CMK (cell line): ENCODE data around the gene DNAJB11.
"Not testable (repeated sequence)": the region's sequence is repeated elsewhere in the genome, so short reads cannot be mapped to it uniquely, and the experiment has no call there.

ENCODE experiments used
- DNase-seq: peaks from one replicate; pipeline ENCODE4 v3.0.0-alpha.2; 2010; ENCODE audit warnings: low read depth

DNAJB11 gene

DNA sequence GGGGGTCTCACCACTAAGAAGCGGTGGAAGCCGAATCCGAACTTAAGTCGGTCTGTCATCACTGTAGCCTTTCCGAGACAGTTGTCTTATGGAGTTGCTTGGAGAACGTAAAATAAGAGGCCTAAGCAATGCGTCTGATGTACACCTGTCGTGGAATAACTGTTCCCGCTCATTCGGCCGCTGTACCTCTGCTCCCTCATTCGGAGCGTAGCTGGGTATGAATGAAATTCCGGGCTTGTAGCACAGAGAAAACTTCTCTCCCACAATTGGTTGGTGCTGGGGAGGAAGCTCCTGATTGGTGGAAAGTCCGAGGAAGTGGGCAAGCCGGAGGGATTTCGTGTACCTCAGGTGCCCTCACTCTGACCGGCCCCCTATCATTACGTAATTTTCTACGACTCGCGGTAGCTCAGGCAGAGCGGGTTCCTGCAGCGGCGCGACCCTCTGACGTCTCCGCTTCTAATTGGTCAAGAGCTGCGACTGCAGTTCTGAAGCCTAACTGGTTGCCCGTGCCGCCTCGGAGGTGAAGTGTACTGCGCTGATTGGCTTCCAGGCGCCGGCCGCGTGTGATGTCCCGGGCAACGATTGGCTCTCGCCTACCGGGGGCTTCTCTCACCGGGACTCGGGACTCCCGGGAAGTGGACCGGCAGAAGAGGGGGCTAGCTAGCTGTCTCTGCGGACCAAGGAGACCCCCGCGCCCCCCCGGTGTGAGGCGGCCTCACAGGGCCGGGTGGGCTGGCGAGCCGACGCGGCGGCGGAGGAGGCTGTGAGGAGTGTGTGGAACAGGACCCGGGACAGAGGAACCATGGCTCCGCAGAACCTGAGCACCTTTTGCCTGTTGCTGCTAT, at the start of gene DNAJB11:
Gene DNAJB11, plus strand, starts transcription at position 625 of the 845 bp plus-strand sequence. Its CDS starts 178 bp downstream, at position 803.
- DNase-seq = peak; percentile 88

GRCh38 chr3:186520957-186521842, 49.3 kb upstream of the DNAJB11 start:
- DNase-seq = no peak

DNA sequence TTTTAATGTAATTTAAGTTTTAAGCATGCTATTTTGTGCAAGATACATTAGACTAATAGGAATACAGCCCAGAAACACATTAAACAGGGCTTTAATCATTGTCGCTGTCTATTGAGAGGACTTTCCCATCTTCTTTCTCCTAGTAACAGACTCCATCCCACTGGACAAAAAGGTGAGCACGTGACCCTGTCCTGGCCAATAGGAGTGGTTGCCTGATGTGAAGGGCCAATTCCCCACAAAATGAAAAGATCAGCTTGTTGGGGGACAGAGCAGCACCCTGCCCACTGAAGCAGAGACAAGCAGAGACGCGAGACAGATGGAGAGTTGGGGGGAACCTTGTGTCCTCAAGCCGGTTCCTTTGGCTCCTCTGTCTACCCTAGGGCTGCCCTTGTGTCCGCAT, 47.5 kb upstream of the DNAJB11 start:
- no peak for DNase-seq

GRCh38 chr3:186523434-186523833, 47.1 kb upstream of the DNAJB11 start:
- no peak for DNase-seq

DNA sequence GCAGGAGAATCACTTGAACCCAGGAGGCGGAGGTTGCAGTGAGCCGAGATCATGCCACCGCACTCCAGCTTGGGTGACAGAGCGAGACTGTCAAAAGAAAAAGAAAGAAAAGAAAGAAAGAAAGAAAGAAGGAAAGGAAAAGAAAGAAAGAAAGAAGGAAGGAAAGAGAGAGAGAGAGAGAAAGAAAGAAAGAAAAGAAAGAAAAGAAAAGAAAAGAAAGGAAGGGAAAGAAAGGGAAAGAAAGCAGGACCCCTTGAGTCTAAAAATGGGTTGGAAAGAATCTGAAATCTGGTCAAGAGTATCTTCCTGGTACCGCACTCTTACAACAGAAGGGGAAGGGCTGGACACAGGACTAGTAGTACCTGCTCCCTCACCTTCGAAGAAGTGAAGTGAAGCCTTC, 45.9 kb upstream of the DNAJB11 start:
- no peak for DNase-seq

GRCh38 chr3:186525369-186526255, 44.9 kb upstream of the DNAJB11 start:
- DNase-seq = no peak

DNA sequence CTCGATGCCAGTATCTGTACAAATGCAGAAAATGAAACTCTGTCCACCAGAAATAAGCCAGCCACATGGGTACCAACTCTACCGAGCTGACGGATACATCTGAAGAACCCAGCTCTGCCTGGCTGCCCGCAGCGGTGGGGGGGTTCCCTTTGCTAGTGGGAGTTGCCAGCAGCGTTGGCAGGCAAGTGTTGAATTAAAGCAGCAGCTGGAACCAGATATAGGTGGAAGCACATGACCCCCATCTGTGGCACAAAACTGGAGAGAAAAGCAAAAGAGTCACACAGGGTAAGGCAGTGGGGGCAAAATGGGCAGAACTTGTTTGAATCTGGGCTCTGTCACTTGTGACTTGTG, 44.3 kb upstream of the DNAJB11 start:
- DNase-seq = no peak

DNA sequence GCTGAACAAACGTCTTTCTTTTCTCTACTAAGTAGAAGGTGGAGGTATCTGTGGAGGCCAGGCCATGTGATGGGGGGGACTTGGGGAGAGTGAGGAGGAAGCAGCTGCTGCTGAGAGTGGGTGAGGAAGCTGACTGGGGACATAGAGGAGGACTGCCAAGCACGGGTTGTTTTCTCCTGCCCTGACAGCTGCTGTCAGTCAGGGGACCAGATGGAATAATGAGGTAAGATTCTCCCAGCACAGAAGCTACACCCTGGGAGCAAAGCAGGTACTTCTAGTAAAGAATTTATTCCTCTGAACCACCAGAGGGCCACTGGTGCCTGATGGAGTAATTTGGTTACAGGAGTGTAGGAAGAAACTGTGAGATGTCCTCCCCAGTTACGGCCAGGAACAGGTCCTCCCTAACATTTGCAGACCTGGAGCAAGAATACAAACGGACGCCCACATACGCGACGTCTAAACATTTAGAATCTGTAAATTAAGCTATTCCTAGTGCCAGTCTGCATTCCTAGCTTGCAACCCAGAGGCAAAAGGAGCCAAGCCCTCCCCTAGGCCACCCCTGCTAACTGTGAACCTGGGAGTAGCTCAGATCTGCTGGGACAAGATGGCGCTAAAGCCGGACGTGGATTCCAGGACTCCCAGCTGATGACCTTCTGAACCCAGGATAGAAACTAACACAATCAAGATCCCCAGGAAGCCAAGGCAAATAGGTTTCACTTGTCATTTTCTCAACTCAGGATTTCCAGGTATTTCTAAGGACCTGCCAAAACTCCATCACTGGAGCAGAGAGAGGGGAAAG, 41.1 kb upstream of the DNAJB11 start:
- DNase-seq = no peak

DNA sequence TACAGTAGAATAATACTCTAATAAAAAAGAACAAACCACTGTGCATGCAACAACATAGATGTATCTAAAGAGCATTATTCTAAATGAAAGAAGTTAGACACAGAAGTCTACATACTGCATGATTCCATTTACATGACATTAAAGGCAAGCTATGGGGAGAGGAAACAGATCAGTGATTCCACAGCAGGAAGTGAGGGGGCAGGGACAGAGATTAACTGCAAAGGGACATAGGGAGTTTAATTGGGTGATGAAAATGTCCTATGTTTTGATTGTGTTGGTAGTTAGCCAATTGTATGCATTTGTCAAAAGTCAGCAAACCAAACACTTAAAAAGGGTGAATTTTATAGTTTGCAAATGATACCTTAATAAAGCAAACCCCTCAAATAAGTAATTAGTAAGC, 40.1 kb upstream of the DNAJB11 start:
- no peak for DNase-seq

- not testable (repeated sequence) for DNase-seq
These were observed 38.8 kb upstream of the DNAJB11 start for GRCh38 chr3:186531694-186532093.

GRCh38 chr3:186532598-186533072, 37.9 kb upstream of the DNAJB11 start:
- DNase-seq = no peak

DNA sequence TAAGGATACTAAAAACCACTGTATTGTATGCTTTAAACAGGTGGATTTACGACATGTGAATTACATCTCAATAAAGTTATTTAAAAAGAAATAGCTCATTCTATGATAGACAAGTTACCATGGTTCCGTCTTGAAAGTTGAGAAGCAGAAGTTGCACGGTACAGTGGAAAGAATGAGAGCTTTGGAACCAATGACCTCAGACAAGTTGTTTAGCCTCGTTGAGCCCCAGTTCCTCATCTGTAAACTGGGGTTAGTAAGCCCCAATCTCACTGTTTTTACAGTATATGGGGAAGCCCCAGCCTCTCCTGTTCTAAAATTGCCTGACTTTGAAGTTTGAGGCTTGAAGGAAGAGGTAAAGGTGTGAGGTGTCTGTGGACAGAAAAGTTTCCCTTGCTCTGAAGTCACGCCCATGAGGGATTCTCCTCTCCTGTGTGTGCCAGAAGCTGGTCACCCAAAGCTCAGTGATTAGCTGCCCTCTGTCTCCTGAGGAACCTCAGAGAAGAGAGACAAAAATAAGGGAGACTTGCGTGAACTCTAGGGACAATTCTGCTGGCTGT, 36.3 kb upstream of the DNAJB11 start:
- DNase-seq = no peak

DNA sequence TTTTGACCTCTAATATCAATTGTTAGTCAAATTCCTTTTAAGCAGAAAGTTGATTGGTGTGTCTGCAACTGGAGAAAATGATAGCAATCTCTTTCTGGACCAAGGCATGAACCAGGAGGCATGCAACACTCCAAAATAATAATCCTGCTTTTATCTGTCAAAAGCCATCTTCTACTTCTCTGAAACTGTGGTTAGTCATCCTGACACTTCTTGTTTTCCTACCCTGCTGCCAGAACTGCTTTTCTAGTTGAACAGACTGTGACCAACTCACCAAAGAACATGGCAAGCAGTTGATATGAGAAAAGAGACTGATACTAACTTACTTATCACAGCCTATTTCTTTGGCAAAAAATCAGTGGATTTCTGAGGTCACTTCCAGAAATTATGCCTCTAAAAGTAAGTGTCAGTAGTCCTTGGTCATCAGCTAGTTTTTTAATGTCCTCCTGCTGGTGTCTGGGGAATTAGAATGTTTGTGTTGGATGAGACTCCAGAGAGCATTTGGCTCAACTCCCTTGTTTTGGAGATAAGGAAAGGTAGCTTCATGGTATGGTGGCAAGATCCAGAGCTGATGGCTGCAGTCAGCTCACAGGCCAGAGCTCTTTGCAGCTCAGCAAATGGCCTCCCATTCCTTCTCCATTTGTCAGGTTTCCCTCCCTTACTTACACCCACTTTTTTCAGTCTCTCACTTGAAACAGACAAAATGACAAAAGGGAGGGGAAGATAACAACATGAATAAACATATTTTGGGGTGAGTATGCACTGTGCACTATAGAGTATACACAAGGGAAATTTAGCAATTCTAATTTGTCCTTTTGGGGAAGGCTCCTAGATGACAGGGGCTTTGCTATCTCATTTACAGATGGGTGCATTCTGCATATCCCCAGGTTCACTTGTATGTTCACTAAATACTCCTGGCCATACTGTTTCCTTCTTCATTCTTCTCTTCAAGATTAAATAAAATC, 33.4 kb upstream of the DNAJB11 start:
- DNase-seq = no peak

DNA sequence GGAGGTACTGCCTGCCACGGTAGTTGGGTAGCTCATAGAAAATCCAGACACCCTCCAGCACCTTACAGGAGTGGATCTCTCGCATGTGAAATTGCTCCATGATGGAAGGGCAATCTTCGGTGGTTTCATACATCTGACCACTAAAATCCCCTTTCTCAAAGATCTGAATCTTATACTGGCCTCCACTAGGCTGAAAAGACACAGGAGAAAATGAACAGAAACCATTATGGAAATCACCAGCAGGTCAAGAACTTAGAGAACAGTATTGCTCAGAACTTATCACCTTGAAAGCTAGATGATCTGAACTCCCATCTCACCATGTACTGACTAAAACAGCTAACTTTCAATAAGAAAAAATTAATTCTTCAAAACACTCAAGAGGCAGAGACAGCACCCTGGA, 31.7 kb upstream of the DNAJB11 start:
- no peak for DNase-seq

- DNase-seq = no peak
These were observed 30.2 kb upstream of the DNAJB11 start for GRCh38 chr3:186540221-186540834.

DNA sequence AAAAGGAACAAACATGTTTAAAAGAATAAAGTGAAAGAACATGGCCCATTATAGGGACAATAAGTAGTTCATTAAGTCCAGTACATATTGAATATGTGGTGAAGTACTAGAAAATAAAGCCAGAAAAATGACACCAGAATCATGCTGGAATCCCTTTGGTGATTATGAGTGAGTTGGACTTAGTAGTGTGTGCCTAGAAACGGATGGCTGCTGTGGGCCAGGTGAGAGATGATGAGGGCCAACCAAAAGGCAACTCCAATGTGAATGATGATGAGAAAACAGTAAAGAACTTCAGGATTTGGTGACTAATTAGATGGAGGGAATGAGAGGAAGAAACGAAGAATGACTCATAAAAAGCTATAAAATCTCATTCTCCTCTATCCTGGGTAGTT, 29.7 kb upstream of the DNAJB11 start:
- no peak for DNase-seq

DNA sequence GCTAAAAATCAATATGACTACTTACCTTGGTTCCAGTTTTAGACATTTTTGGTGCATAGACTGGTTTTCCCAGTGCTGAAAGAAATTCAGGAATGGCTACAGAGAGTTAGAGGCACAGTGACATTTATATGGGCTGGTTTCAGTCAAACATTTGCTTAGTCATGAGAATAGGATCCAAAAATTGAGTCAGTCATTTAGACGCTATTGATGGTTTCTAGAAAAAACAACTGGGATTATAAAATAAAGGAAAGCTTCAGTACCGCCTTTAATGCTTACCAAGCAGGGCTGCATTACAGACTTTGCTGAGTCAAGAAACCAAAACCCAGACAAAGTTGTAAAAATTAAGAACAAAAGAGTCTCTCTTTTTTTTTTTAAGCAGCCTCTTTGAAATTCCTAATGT, 26.2 kb upstream of the DNAJB11 start, which contains the start of gene CRYGS:
Gene CRYGS, minus strand, starts transcription at position 100 of the 400 bp plus-strand sequence. Its CDS starts 54 bp downstream, at position 46.
- DNase-seq = no peak

DNA sequence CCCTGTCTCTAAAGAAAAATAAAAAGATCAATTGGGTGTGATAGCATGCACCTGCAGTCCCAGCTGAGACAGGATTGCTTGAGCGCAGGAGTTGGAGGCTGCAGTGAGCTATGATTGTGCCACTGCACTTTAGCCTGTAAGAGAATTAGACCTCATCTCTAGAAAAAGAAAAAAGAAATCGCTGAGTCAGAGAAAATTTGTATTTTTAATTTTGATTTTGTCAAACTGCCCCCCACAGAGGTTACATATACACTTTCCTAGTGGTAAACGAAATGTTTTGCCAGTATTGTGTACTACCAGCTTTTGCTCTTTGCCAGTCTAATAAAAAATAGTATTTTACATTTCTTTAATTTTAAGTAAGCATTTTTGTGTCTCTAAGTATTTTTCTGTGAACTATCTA, 21.0 kb upstream of the DNAJB11 start:
- DNase-seq = no peak

GRCh38 chr3:186551387-186551786, 19.1 kb upstream of the DNAJB11 start:
- DNase-seq = no peak
